HG02884 (cell line): ENCODE data around the gene R3HDM2.

ENCODE experiments used
- ATAC-seq: cut with Tn5 transposase; IDR thresholded peaks from one replicate; pipeline ENCODE4 v1.9.1; 2021; ENCODE audit warnings: mild to moderate bottlenecking, moderate library complexity; ENCODE audit not compliant: unreplicated experiment

R3HDM2 gene

DNA sequence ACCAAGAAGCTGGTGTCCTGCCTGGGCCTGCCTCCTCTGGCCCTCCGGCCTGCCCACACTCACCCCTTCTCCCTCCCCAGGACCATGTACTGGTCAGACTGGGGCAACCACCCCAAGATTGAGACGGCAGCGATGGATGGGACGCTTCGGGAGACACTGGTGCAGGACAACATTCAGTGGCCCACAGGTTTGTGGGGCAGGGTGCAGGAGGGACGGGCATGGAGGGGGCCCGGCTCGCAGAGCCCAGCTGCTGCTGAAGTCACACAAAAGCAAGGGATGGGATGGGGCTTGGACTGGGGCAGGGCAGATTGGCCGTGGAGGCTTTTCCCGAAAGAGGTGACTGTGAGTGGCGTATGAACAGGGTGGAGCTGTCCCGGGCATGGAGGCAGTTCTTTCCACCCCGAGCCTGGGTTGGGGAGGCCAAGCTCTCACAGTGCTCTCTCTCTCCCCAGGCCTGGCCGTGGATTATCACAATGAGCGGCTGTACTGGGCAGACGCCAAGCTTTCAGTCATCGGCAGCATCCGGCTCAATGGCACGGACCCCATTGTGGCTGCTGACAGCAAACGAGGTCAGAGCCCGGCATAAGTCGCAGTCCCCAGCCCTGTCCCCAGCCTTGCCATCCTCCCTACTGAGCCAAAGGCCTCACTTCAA is 222.1 kb downstream of the R3HDM2 start:
- ATAC-seq: no peak

DNA sequence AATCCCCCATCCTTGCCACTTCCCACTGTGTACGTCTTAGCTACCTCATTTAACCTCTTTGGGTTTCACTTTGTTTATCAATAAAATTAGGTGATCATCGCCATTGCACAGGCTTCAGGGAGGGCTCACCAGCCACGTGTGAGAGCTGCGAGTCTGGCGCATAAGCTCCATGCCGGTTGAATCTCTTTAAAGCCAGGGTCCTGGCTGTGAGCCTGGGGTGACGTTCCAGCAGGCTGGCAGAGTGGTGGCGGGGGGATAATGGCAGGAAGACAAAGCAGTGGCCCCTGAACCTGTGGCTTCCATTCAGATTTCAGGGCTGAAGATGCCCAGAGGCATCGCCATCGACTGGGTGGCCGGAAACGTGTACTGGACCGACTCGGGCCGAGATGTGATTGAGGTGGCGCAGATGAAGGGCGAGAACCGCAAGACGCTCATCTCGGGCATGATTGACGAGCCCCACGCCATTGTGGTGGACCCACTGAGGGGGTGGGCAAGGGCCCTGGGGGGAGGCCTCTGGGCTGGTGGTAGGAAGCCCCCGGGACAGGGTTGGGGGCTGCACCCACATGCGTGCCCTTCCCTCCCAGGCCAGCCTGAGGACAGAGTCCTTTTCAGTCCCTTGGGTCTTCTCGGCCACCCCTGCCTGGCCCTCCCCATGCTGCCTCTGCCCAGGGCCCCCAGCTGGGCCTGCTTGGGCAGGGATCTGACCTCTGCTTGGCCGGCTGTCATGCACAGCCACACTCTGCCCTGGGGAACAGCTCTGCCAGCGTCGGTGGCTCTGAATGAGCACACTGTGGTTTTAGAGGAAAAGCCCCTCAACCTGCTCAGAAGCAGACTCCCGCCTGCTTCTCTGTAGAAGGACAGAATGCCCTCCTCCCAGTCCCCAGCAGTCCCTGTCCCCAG is 222.9 kb downstream of the R3HDM2 start:
- no peak for ATAC-seq

DNA sequence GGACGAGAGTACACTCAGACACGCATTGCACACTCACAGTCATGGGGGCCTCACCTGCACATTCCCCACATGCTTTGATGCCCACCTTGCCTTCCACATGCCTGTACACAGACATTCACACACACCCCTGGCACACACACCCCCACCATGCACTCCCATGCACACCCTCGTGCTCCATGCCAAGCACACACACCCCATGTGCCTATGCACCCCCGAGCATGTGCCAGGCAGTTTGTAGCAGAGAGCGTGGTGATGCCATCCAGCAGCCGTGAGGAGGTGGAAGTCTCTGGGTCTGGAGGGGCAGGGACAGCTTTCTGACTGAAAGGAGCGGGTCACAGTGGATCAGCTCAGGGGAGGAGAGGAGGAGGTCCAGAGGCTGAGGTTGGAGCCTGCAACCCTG is 224.9 kb downstream of the R3HDM2 start:
- no peak for ATAC-seq

DNA sequence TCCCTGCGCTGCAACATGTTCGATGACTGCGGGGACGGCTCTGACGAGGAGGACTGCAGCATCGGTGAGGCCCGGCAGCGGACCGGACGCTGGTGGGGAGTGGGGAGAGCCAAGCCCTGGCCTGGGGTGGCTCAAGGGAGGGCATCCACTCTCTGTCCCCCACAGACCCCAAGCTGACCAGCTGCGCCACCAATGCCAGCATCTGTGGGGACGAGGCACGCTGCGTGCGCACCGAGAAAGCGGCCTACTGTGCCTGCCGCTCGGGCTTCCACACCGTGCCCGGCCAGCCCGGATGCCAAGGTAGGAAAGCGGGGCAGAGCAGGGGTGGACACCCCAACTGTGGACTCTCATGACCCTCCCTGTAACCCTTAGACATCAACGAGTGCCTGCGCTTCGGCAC is 225.7 kb downstream of the R3HDM2 start:
- no peak for ATAC-seq

DNA sequence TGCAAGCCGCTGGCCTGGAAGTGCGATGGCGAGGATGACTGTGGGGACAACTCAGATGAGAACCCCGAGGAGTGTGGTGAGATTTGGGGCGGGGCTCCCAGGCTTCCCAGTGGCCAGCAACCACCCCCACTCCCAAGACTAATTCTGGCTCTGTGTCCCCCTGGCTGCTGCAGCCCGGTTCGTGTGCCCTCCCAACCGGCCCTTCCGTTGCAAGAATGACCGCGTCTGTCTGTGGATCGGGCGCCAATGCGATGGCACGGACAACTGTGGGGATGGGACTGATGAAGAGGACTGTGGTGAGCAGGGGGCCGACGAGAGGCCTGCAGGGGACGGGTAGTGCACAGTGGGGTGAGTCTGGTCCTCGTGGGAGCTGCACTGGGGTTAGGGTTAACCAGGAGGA is 226.4 kb downstream of the R3HDM2 start:
- ATAC-seq: no peak

DNA sequence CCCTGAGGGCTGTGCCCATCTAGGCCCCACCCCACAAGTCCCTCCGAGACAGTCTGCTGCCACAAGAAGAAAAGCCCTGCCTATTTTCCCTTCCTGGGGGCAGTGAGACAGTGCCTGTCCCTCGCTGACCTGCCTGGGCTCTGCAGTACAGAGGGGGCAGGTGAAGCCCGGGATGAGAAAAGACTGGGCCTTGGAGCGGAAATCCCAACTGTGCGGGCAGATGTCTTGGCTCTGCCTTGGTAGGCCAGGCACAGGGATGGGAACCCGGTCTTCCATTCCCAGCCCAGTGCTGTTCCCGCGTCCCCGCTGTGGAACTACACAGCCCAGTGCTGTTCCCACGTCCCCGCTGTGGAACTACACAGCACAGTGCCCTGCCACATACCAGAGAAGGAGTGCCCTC is 227.1 kb downstream of the R3HDM2 start:
- ATAC-seq: no peak
